ENCODE results near the gene AFF3. TPM values are rescaled to one million over a fixed set of nuclear protein-coding genes. Genes with fewer than 3 reads are reported as not detected.
A peak's percentile ranks its signal among the peaks of the same experiment; 100 is the strongest.

AFF3 gene
- total RNA-seq, 2 donors from 2014 or later = 10.8 to 16.2 TPM

GRCh38 chr2:99660616-99661406 lies 481.6 kb downstream of the AFF3 start:
- TF ChIP-seq, protein P1, sequence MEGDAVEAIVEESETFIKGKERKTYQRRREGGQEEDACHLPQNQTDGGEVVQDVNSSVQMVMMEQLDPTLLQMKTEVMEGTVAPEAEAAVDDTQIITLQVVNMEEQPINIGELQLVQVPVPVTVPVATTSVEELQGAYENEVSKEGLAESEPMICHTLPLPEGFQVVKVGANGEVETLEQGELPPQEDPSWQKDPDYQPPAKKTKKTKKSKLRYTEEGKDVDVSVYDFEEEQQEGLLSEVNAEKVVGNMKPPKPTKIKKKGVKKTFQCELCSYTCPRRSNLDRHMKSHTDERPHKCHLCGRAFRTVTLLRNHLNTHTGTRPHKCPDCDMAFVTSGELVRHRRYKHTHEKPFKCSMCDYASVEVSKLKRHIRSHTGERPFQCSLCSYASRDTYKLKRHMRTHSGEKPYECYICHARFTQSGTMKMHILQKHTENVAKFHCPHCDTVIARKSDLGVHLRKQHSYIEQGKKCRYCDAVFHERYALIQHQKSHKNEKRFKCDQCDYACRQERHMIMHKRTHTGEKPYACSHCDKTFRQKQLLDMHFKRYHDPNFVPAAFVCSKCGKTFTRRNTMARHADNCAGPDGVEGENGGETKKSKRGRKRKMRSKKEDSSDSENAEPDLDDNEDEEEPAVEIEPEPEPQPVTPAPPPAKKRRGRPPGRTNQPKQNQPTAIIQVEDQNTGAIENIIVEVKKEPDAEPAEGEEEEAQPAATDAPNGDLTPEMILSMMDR (IDR thresholded peaks at IDR 0.05) = no peak
- Histone ChIP-seq H3K4me3 (no peak overlapping the region), H3K4me1 (peaks cover 0 to 52% of the 10 kb centered on the region in 2 donors), H3K9me3 (no peaks in the 10 kb centered on the region), H3K27ac (peak overlapping the region; percentile 24 to 43), H3K27me3 (no peaks in the 10 kb centered on the region), H3K36me3 (no peaks in the 10 kb centered on the region)
- DNase-seq (ENCODE audit: low spot score) = no peak

DNA sequence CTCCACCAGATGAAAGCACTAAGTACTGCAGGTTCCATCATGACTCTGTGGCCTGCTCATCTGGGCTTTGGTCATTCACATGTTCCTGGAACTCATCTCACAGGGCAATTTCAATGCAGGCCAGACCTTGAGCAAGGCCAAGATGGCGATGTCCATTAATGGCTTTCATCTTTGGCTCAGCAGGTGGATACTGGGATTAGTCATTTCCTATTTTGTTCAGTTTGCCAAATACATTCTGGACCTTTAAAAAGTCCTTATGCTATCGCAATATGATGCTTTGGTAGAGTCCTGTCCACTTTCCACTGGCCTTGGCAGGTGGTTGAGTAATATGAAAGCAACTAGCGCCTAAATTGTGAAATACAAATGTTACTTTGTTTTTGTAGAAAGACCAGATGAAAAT lies 482.5 kb downstream of the AFF3 start:
- no peaks in the 10 kb centered on the region for H3K27me3 ChIP-seq
- DNase-seq (ENCODE audit: low spot score) = peak; percentile 69
- H3K9me3 ChIP-seq = no peaks in the 10 kb centered on the region
- no peak overlapping the region for H3K4me3 ChIP-seq
- H3K36me3 ChIP-seq = no peaks in the 10 kb centered on the region
- peaks cover 0 to 52% of the 10 kb centered on the region in 2 donors for H3K4me1 ChIP-seq
- TF ChIP-seq, protein P1 (IDR thresholded peaks at IDR 0.05) = no peak
- H3K27ac ChIP-seq = peak overlapping the region in 1 of 2 donors; percentile 43

DNA sequence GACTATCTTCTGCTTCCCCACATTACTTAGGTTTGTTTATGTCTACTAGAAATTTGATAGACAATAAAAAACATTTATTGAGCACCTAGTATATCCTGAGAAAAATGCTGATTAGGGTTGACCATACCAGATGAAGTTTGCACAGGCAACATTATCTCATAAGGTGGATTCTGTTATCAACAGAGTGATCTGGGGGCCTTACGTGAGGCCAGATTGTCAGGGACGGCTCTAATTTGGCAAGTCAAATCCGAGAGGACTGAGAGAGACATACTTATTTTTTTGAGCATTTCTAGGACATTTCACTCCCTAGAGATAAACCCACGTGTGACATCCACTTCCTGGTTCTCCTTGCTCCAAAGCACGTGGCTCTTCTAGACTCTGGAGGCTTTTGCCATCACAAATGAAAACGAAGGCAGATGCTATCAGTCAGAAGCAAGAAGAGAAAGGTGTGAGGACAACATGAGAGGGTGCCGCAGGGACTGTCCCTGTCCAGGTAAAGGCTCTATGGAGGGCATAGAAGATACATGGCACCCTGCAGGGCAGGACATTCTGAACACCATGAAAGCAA lies 484.6 kb downstream of the AFF3 start:
- Histone ChIP-seq H3K9me3 (no peaks in the 10 kb centered on the region), H3K4me3 (no peak overlapping the region), H3K36me3 (no peaks in the 10 kb centered on the region), H3K27me3 (no peaks in the 10 kb centered on the region), H3K4me1 (peaks cover 0 to 37% of the 10 kb centered on the region in 2 donors), H3K27ac (peak overlapping the region; percentile 26 to 35)
- TF ChIP-seq, protein P1 (IDR thresholded peaks at IDR 0.05) = no peak
- DNase-seq (ENCODE audit: low spot score) = no peak

GRCh38 chr2:99656994-99657393 lies 485.4 kb downstream of the AFF3 start:
- DNase-seq (ENCODE audit: low spot score) = no peak
- Histone ChIP-seq H3K4me1 (peaks cover 0 to 29% of the 10 kb centered on the region in 2 donors), H3K36me3 (no peaks in the 10 kb centered on the region), H3K27me3 (no peaks in the 10 kb centered on the region), H3K4me3 (no peak overlapping the region), H3K9me3 (no peaks in the 10 kb centered on the region), H3K27ac (peak overlapping the region; percentile 26 to 35)
- TF ChIP-seq, protein P1 (IDR thresholded peaks at IDR 0.05) = no peak

GRCh38 chr2:99653433-99653832 lies 489.0 kb downstream of the AFF3 start:
- no peak overlapping the region for H3K4me3 ChIP-seq
- TF ChIP-seq, protein P1 (IDR thresholded peaks at IDR 0.05) = no peak
- no peaks in the 10 kb centered on the region for H3K36me3 ChIP-seq
- H3K27ac ChIP-seq = no peak overlapping the region
- peaks cover 0 to 22% of the 10 kb centered on the region in 2 donors for H3K4me1 ChIP-seq
- no peak for DNase-seq (ENCODE audit: low spot score)
- H3K9me3 ChIP-seq = no peaks in the 10 kb centered on the region
- no peaks in the 10 kb centered on the region for H3K27me3 ChIP-seq
